Activated CD4-positive, alpha-beta T cell treated with anti-CD3 and anti-CD28 coated beads, Interleukin-2, amount 50 U/mL, for 24 hours (primary cell): Measurements from ENCODE around the gene TRIM61.
"Not testable (repeated sequence)": the region's sequence is repeated elsewhere in the genome, so short reads cannot be mapped to it uniquely, and the experiment has no call there.

Experiments
- DNase-seq, 2 donors: peaks; one replicate each; pipeline ENCODE4 v3.0.0-alpha.2; 2020; ENCODE audit warnings: low read depth in 1 of 2, low spot score in 1 of 2

The TRIM61 gene

DNA sequence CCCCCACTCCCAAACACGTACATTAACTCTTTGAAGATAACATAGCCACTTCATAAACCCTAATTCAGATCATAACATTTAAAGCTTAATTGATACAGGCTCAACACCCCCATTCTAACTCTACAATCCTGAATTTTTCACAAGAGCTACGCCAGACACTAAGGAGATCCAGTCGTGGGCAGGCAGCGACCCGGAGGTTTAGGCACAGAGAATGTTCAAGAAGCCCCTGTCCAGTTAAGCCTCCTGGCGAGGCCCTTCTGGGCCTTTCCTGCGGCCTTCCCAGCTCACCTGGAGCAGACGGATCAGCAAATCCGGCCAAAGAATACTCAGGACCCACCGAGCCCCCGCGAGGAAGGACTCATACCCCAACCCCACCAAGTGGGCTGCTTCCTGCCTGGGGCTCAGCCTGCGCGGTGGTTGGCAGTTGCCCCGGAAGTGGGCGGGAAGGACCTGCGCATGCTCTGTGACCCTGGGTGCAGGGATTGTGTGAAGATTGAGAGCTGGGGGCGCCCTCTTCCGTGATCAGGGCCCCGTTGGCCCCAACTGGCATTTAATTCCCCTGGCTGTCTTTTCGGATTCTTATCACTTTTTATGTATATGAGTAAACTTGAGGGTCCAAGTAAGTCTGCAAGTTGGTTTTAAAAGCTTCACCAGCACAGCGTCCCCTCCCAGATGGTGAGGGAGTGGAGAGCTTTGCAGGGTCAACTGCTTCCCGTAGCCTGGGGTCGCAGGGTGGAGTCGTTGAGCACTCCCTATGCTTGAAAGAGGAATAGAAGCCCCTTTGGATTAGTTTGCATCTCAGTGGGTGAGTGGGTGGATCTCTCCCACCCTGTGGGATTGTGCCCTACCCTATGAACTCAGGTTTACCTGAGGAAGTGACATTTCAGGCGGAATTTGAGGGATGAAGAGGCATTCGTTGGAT, at the start of gene TRIM61:
Gene TRIM61 (minus strand): TSS at position 415 of the 922 bp plus-strand sequence. CDS start 7,655 bp downstream, outside the sequence.
- DNase-seq: peak in 1 of 2 donors; percentile 41

DNA sequence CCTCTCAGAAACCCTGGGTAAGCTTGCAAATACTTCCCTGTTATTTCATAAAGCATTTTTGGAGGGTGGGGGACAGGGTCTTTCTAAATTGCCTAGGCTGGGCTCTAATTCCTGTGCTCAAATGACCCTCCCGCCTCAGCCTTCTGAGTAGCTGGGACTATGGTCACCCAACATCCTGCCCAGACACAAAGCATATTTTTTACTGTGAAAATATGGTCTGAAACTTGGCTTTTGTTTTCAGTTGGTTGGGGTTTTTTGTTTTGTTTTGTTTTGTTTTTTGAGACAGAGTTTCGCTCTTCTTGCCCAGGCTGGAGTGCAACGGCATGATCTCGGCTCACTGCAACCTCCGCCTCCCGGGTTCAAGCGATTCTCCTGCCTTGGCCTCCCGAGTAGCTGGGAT, 48.3 kb upstream of the TRIM61 start:
- DNase-seq: not testable (repeated sequence)

DNA sequence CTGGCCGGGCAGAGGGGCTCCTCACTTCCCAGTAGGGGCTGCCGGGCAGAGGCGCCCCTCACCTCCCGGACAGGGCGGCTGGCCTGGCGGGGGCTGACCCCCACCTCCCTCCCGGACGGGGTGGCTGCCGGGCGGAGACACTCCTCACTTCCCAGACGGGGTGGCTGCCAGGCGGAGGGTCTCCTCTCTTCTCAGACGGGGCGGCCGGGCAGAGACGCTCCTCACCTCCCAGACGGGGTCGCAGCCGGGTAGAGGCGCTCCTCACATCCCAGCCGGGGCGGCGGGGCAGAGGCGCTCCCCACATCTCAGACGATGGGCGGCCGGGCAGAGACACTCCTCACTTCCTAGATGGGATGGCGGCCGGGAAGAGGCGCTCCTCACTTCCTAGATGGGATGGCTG, 42.5 kb upstream of the TRIM61 start:
- not testable (repeated sequence) for DNase-seq

DNA sequence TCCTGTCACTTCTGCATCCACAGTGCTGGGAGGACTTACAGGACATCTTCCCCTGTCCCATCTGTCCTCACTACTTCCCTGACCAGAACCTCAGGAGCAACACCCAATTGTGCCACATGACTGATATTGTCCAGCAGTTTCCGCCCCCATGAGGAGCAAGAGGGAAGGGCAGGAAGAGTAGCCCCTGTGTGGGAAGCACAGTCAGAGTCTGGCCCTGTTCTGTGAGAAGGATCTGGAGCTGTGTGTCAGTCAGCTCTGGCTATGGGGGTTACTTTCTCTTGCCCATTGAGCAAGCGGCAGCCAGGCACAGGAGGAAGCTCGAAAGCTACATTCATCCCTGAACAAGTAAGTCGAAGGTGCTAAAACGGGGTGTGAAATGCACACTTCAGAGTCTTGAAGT, 39.5 kb upstream of the TRIM61 start:
- no peak for DNase-seq

DNA sequence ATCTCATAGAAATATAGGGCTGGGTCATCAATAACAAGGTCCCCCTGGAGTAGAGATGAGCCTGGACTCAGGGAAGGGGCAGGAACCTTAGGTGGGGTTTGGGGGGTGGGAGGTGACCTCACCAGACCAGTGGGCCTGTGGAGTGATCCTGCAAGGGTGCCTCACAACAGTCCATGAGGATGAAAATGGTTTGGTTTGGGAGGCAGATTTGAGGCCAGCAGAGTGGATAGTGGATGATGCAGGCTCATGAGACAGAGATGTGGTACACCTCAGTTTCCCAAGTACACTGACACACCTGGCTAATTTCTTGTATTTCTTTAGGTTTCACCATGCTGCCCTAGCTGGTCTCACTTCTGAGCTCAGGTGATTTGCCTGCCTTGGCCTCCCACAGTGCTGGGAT, 36.2 kb upstream of the TRIM61 start:
- DNase-seq: no peak

DNA sequence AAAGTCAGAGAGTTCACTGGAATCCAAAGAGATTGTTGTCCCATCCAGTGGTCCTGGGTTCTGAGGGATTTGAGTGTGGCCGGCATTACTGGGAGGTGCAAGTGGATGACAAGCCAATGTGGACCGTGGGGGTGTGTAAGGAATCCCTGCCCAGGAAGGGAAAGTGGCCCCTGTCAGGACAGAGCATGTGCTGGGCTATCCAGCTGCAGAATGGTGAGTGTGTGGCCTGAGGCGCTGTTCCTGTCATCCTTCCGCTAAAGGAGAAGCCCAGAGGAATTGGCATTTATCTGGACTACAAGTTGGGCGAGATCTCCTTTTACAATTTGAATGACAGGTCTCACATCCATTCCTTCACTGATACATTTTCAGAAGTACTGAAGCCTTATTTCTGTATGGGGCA, 33.9 kb upstream of the TRIM61 start:
- DNase-seq: no peak

DNA sequence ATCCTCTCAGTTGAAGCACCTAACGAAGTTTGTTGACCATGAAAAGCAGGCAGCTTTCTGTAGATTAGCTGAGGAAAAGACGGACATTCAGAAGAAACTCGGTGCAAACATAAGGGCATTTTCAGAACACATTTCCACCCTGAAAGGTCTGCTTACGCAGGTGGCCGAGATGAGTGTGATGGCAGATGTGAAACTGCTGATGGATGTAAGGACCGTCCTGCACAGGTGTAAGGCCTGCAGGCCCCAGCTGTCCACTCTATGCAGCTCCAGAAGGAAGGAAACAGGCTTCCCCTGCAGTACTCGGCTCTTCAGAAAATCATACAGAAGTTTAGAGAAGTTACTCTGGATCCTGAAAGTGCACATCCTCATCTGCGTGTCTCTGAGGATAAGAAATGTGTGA, 33.5 kb upstream of the TRIM61 start:
- DNase-seq: no peak

DNA sequence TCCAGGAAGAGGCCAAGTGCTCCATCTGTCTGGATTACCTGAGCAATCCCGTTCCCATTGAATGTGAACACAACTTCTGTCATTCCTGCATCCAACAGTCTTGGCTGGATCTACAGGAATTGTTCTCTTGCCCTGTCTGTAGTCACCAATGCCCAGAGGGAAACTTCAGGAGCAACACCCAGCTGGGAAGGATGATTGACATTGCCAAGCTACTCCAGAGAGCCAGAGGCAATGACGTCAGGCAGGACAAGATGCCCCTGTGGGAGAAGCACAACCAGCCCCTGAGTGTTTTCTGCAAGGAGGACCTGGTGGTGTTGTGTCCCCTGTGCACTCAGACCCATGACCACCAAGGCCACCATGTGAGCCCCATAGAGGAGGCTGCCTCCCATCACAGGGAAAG, 33.0 kb upstream of the TRIM61 start:
- DNase-seq: no peak

DNA sequence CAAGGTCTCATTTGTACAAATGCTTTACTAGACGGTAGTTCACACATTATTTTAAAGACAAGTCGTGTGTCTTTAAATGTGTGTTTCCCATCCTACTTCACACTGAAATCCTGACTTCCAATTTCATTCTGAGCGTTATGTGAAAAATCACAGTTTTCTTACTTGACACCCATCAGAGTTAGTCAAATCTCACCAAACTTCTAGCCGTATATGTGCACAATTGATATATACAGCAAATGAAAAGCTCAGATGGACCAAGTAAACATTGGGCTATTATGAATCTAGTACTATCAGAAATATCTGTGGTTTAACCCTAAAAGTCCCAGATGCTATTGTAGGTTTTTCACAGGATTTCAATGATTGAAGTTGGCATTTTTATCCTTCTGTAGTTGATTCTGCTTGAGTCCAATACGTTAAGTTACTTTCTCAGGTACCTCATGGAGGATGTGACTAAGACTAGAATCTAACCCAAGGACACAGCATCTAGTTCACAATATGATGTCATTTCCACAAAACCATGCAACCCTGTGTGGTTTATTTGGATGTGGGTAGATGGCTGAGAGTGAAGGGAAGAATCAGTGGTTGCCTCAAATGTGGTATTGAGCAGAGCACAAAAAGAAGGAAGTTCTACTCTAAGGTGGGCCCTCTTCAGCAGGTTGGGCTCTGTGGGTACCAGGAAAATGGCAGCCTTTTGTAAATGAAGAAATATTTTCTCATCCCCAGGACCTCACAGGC, 32.2 kb upstream of the TRIM61 start:
- DNase-seq: no peak

DNA sequence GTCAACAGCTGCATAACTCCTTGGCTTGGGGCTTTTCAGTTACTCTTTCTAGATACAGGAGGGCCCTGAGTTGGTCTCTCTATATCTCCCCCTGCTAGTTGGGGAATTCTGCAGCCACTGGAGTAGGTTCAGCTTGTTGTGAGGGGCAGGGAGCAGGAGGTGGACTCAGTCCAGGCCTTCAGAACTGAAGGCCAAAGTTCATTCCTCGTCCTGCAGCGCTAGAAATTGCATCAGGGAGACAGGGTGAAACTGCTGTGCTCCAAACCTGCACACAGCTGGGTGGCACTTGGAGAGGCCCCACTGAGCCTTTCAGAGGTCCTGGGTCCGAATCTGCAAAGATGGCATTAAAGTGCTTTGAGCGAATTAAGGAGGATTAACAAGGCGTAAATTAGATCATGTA, 29.4 kb upstream of the TRIM61 start:
- no peak for DNase-seq

DNA sequence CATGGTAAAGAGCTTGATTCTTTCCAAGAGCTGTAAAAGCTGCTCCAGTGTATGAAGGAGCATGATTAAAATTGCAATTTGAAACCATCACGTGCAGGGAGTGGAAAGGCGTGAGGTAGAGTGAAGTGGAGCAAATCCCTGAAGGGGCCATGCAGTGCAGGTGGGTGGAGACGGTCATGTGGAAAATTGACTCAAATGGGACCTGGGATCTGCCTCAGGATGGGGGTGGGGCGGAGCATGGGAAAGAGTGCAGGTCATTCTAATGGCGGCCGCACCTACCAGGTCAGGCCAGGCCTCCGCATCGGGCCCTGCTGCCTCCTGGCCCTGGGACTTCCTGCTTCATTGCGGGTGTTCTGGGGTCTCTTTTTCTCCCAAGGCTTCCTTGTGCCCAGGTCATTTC, 29.0 kb upstream of the TRIM61 start:
- no peak for DNase-seq

DNA sequence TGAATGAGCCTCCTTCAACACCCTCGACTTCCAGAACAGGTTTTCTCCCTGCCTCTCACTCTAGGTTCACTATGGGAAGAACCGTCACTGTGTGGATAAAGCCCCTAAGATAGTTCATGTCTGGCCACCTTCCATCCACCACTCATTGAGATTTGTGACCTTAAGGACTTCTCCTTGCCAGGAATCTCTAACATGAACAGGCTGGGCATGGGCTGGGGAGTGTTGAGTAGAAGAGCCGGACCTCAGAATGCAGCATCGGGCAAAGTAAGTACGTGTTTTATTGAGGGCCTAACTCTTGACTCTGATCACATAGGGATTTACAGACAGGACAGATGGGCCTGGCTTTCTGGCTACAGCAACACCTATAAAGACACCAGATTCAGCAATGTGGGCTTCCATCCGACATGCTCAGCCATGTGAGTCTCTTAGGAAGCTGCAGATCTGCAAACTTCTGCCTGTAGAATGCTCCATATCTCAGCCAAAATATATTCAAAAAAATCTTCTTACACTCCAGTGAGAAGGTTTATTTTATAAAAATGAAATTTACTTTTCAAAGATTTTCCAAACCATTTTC, 28.0 kb upstream of the TRIM61 start:
- no peak for DNase-seq

DNA sequence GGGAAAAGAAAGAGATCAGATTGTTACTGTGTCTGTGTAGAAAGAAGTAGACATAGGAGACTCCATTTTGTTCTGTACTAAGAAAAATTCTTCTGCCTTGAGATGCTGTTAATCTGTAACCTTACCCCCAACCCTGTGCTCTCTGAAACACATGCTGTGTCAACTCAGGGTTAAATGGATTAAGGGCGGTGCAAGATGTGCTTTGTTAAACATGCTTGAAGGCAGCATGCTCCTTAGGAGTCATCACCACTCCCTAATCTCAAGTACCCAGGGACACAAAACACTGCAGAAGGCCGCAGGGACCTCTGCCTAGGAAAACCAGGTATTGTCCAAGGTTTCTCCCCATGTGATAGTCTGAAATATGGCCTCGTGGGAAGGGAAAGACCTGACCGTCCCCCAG, 24.5 kb upstream of the TRIM61 start:
- DNase-seq: not testable (repeated sequence)

DNA sequence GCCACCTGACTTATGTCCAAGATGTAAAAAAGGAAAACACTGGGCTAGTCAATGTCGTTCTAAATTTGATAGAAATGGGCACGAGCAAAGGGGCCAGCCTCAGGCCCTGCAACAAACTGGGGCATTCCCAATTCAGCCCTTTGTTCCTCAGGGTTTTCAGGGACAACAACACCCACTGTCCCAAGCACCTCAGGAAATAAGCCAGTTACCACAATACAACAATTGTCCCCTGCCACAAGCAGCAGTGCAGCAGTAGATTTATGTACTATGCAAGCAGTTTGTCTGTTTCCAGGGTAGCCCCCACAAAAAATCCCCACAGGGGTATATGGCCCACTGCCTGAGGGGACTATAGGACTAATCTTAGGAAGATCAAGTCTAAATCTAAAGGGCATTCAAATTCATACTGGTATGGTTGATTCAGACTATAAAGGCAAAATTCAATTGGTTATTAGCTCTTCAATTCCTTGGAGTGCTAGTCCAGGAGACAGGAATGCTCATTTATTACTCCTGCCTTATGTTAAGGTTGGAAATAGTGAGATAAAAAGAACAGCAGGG, 21.1 kb upstream of the TRIM61 start:
- not testable (repeated sequence) for DNase-seq

DNA sequence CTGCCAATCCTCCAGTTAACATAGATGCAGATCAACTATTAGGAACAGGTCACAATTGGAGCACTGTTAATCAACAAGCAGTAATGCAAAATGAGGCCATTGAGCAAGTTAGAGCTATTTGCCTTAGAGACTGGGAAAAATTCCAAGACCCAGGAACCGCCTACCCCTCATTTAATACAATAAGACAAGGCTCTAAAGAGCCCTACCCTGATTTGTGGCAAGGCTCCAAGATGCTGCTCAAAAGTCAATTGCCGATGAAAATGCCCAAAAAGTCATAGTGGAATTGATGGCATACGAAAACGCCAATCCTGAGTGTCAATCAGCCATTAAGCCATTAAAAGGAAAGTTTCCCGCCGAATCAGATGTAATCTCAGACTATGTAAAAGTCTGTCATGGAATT, 20.5 kb upstream of the TRIM61 start:
- DNase-seq: no peak

DNA sequence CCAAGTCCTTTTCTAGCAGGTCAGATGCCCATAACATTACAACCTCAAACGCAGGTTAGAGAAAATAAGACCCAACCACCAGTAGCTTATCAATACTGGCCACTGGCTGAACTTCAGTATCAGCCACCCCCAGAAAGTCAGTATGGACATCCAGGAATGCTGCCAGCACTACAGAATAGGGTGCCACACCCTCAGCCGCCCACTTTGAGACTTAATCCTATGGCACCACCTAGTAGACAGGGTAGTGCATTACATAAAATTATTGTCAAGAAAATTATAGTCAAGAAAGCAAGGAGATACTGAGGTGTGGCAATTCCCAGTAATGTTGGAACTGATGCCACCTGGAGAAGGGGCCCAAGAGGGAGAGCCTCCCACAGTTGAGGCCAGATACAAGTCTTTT, 19.9 kb upstream of the TRIM61 start:
- no peak for DNase-seq

DNA sequence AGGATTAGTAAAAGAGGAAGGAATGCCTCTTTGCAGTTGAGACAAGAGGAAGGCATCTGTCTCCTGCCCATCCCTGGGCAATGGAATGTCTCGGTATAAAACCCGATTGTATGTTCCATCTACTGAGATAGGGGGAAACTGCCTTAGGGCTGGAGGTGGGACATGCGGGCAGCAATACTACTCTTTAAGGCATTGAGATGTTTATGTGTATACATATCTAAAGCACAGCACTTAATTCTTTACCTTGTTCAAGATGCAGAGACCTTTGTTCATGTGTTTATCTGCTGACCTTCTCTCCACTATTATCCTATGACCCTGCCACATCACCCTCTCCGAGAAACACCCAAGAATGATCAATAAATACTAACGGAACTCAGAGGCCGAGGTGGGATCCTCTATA, 18.7 kb upstream of the TRIM61 start:
- not testable (repeated sequence) for DNase-seq

DNA sequence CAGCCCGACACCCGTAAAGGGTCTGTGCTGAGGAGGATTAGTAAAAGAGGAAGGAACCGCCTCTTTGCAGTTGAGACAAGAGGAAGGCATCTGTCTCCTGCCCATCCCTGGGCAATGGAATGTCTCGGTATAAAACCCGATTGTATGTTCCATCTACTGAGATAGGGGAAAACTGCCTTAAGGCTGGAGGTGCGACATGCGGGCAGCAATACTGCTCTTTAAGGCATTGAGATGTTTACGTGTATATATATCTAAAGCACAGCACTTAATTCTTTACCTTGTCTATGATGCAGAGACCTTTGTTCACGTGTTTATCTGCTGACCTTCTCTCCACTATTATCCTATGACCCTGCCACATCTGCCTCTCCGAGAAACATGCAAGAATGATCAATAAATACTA, 13.3 kb upstream of the TRIM61 start:
- not testable (repeated sequence) for DNase-seq

DNA sequence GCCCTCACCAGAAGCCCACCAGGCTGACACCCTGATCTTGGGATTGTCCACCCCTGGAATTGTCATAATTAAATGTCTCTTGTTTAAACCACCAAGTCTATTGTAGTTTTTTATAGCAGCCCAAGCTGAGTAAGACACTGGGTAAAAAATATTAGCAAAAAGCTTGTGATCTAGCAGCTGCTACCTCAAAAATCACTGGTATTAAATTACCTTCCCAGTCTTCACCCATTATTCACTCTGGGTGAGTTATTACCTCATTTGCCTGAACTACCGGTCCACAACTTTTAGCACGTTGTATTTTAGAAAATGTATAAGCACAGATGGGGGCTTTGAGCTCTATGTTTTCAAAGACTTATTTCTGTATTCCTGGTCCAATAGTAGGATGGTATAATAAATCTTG, 12.0 kb upstream of the TRIM61 start:
- DNase-seq: no peak

DNA sequence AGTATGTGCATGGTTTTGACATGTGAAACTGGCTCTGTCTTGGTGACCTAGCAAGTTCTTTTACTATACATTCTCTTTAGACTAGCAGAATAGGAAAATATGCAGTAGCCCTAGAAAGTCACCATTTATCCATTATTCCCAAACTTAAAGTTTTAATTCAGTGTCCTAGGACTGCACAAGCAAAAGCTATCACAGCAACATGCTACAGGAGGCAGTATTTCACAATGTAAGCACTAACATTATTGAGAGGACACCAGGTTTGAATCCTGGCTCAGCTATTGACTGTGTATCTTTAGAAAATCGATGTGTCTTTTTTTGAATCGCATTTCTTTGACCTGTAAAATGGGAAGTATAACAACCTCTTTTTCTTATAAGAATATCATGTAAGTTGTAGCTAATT, 5.5 kb downstream of the TRIM61 start:
- not testable (repeated sequence) for DNase-seq

DNA sequence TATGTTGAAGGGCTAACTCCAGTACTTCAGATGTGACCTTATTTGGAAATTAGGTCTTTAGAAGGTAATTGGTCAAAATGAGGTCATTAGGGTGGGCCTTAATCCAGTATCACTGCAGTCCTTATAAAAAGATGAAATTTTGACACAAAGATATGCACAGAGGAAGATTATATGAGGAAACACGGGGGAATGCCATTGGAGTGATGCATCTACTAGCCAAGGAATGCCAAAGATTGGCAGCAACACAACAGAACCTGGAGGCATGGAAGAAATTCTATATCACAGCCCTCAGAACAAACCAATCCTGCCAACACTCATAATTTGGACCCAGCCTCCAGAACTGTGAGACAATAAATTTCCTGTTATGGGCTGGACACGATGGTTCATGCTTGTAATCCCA, 17.6 kb downstream of the TRIM61 start:
- no peak for DNase-seq

DNA sequence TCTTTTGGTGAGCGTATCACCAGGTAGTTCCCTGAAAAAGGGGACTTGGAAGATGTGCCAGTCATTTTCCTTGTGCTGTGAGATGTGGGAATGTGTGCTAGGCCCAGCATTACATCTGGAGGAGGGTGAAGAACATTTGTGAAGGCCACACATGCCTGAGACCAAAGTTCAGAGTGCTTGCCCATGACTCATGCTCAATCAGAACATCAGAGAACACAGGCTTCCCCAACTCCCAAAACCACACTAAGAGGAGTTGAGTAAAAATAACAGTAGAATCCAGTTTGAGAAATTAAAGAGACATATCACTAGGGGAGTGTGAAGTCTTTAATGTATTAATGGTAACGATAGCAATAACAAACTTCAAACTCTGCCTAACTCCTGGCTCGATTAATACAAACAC, 18.0 kb downstream of the TRIM61 start:
- DNase-seq: not testable (repeated sequence)
